Measurements from ENCODE around the gene TMC1. TPM values are rescaled to one million over a fixed set of nuclear protein-coding genes. Genes with fewer than 3 reads are reported as not detected.

The TMC1 gene
- total RNA-seq, result not detected

GRCh38 chr9:72521416-72521815 is at the start of gene TMC1:
Gene TMC1 (plus strand): TSS chr9:72521608. CDS start chr9:72648649, 127,041 bp downstream.

Other genes with a start within 250 kb of the TMC1 start
- gene ZFAND5, start 156.4 kb upstream of the TMC1 start, total RNA-seq, result 100 to 1,000 TPM; 118 to 131 TPM